GM19438 (cell line): ENCODE data around the gene APBA1.
"Not testable (repeated sequence)": the region's sequence is repeated elsewhere in the genome, so short reads cannot be mapped to it uniquely, and the experiment has no call there.

ENCODE experiments used
- ATAC-seq: cut with Tn5 transposase; IDR thresholded peaks from one replicate; pipeline ENCODE4 v1.9.1; 2021; ENCODE audit warnings: low read depth; ENCODE audit not compliant: unreplicated experiment

APBA1 gene

DNA sequence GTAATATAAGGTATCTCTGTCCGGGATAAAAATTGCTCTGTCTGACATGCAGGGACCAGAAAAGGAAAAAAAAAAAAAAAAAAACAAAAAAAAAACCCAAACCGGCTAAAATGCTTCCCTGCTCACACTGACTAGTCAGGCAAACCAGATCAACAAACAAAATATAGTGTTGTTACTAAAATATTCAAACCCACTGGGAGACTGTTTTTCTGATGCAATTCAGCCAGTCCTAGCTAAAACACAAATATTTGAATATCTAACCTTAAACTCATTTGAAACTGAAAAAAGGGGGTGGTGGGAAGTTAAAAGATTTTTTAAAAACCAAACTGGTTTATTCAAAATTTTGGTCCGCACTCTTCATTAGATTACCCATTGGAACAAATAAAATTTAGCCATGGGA is 61.0 kb downstream of the APBA1 start:
- ATAC-seq = no peak

GRCh38 chr9:69609156-69609555 is 63.0 kb downstream of the APBA1 start:
- ATAC-seq = no peak

DNA sequence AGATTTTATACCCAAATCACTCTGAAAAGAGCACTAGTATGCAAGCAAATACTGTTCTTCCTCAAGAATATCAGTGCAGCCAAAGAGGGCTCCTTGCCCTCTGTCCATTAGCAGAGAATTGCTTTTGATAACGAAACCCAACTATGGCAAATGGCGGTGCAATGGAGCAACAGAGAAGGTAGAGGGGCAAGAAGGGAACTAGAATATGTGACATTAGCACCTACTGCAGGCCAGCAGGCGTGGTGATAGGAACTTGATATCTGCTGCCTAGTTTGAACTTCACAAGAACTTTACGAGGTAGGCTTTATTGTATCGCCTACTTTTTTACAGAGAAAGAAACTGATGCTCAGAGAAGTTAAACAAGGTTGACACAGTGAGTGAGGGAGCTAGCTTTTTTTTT is 66.1 kb downstream of the APBA1 start:
- ATAC-seq = no peak

- ATAC-seq = no peak
Observed at GRCh38 chr9:69605406-69605805, 66.8 kb downstream of the APBA1 start.

DNA sequence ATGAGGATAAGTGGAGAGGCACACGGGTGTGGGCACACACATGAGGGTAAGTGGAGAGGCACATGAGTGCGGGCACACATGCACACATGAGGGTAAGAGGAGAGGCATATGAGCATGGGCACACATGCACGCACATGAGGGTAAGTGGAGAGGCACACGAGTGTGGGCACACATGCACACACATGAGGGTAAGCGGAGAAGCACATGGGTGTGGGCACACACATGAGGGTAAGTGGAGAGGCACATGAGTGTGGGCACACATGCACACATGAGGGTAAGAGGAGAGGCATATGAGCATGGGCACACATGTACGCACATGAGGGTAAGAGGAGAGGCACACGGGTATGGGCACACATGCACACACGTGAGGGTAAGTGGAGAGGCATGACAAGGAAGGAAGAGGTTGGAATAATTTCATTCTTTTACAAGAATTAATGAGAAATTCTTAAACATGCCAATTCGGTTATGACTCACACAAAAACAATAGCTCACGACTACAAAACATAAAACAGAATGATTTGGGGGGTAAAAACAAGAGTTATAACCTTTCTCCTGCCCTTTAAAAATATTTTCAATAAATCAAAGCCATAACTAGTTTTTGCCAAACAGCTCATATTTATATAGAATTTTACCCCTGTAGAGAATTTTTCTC is 67.5 kb downstream of the APBA1 start:
- no peak for ATAC-seq

- ATAC-seq = no peak
Observed at GRCh38 chr9:69603656-69604055, 68.5 kb downstream of the APBA1 start.

DNA sequence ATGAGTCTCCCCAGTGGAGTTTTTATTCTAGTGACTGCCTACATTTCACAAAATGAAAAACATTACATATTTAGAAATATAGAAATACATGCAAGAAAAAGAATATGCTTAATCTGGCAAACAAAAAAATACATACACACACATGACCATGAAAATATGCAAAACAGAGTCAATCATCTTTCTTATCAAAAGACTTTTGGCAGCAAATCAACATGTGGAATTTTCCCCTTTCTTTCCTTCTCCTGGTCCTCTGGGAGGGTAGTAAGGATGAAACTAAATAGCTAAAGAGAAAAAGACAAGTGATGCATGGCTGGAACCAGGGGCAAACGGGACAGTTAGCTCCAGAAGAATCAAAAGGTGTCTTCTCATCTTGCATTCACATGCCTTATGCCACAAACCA is 69.4 kb downstream of the APBA1 start:
- no peak for ATAC-seq

DNA sequence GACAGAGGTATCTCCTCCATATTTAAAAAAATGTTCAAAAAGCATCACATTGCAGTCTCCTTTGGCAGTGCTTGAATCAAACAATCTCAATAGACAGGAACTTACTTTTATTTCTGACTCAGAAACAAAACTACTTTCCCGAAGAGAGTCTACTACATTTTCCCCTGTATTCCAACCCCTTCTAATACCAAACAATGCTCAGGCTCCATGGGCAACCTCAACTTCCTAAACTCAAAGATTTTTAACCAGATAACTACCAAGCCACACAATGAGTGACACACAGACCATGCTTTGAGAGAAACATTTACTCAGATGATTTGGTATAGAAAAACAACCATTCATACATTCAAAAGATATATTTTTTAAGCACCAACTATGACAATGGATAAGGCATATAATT is 70.5 kb downstream of the APBA1 start:
- ATAC-seq = no peak

GRCh38 chr9:69600314-69601047 is 71.7 kb downstream of the APBA1 start:
- ATAC-seq = no peak

DNA sequence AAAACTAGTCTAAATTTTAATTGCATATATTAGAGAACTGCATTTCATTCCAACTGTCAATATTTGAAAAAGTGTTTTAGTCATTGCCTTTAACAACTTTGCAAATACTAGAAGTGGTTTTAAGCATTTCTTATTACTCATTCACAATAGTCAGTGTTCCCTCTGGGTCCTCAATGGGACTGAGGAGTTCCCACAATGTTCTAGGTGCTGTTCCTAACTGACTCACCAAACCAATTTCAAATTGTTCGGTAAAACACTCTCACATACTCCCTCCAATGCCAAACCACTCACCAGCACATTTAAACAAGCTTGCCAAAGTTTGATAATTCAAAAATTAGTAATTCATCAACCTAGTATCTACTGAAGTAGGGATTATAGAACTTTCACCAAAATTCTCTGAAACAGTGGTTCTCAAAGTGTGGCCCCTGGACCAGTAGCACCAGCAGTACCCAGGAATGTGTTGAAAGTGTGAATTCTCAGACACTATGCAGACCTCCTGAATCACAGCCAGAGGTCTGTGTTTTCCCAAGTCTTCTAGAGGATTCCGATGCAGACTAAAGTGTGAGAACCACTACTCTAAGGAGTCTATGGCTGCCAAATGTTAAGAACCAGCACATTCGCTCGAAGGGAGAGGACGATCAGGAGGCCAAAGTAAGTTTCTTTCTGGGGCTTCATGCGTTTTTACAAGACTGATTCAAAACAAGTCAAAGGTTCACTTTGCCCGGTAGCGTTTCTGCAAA is 72.8 kb downstream of the APBA1 start:
- ATAC-seq = no peak

- ATAC-seq = not testable (repeated sequence)
Observed at GRCh38 chr9:69596906-69597305, 75.3 kb downstream of the APBA1 start.

GRCh38 chr9:69594180-69594579 is 78.0 kb downstream of the APBA1 start:
- no peak for ATAC-seq

DNA sequence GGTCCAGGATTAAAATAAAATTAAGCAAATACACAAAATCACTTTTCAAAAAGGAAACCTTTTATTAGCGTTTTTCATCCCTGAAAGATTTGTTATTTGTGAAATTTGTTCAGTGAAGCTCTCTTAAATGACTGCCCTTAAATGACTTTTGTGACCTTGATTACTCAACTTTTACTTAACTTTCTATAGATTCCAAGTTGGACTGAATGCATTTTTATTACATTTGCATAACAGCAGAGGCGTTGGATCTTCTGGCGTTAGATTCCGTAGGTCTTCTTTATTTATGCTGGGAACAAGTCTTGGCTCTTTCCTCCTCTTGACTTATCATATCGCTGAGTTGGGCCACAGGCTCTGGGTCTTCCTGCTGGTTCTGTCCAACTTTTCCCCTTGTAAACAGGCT is 78.4 kb downstream of the APBA1 start:
- ATAC-seq = no peak

- ATAC-seq = no peak
Observed at GRCh38 chr9:69593301-69593700, 78.9 kb downstream of the APBA1 start.

DNA sequence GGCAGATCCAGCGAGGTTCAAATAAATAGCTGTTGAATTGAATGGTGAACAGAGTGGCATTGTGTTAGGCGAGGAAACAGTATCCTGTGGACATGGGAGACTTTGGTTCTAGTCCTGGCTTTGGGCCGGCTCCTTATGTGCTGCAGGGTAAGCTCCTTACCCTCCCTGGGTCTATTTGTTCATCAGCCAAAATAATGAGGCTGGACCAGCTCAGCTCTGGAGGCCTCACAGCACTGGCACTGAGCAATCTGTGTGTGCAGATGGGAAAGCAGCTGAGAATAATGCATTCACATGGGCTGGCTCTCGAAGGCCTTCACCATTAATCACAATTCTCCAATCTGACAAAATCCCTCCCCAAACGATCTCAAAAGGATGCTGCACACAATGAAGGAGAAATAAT is 81.9 kb downstream of the APBA1 start:
- no peak for ATAC-seq

DNA sequence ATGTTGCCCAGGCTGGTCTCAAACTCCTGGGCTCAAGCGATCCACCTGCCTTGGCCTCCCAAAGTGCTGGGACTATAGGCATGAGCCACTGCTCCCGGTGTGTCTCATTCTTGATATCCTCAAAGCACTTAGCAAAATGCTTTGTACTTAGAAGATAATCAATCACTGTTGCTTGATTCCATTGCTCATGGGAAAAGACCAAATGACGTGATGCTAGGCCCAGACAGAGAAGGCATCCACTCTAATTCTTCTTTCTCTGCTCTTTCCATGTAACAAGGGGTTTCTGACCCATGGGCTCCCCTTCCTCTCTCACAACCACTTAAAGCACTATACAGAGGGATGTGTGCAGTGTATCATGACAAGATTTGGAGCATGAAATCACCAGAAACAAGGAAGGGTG is 83.0 kb downstream of the APBA1 start:
- no peak for ATAC-seq

DNA sequence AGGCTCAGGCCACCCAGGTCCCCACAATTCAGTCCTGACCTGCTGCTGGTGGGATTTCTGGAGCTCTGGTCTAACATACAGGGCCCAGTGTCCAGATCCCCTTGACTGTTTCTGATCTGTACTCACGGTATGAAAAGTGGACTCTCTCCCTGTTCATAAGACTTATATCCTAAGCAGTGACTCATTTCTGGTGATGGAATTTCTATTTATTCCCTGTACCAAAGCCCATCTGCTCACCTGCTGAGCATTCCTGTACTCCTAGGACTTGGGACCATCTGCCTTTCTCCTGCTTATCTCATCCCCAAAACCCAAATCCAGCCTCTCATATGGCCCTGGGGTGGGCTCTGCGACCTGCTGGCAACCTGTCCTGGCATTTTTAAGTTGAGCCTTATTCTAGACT is 86.6 kb downstream of the APBA1 start:
- ATAC-seq = no peak

GRCh38 chr9:69584759-69585158 is 87.4 kb downstream of the APBA1 start:
- ATAC-seq = no peak

GRCh38 chr9:69583645-69584234 is 88.4 kb downstream of the APBA1 start:
- ATAC-seq = no peak

DNA sequence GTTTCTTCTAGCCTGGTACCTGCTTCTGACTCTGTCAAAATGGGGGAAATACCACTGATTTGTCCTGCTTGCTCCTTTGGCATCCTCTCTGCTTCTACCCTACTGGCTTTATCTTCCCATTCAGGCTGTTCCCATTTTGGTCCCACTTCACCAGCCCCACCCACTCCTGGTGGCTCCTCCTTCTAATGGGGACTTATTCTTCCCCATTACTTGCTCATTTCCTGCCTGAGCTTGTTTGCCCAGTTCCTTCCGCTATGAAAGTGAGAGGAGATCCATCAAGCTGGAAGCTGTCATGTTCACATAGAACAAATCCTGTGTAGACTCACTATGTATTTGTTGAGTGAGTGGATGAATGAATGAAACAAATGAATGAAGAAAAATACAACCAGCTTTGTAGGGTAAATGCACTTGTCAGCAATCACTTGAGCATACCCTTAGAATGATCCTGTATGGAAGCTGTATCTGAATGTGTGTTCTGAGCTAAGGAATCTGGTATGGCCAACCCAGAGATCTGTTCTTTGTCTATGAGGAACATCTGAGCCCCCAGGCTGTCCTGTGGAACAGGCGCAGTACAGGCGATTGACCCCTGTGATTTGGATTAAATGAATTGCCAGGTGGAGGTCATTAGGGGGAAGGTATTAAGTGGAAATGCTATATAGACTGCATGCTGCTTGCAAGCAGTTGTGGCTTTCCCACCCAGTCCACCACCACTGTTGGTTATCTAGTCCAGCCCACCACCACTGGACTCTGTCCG is 89.5 kb downstream of the APBA1 start:
- no peak for ATAC-seq

DNA sequence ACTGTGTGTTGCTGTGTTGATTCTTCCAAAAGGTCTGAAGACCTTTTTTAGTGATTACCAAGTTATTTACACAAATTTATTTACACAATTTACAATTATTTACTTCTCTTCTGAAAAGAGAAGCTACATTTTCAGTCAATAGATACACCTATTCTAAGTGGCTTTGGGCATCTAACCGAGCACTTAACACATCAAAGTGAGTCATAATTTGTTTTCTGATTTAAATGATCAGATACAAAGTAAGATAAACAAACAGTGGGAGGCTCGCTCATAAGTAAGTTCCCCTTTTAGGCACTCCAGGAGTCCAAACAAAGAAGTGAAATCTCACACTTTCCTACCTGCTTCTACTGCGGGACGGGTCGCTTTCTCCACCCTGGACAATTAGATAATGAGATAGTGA is 90.2 kb downstream of the APBA1 start:
- no peak for ATAC-seq
